KOPT-K1 (cell line): ENCODE results near the gene MANSC1.
"Not testable (repeated sequence)": the region's sequence is repeated elsewhere in the genome, so short reads cannot be mapped to it uniquely, and the experiment has no call there.

Experiments used
- H3K27ac ChIP-seq: fragments of 200-600 bp; sonication (generic); 2 replicates; pipeline ENCODE4 v1.5.1; 2016; ENCODE audit warnings: antibody characterized with exemption, mild to moderate bottlenecking, low read depth, low read length; ENCODE audit not compliant: poor library complexity, severe bottlenecking
- H3K36me3 ChIP-seq: fragments of 200-600 bp; sonication (generic); 2 replicates; pipeline ENCODE4 v1.5.1; 2017; ENCODE audit warnings: antibody characterized with exemption, mild to moderate bottlenecking, low read length, moderate library complexity; ENCODE audit not compliant: insufficient read depth
- H3K9me3 ChIP-seq: fragments of 200-600 bp; sonication (generic); 2 replicates; pipeline ENCODE4 v1.5.1; 2017; ENCODE audit warnings: antibody characterized with exemption, low read length, mild to moderate bottlenecking; ENCODE audit not compliant: insufficient read depth, poor library complexity, severe bottlenecking

MANSC1 gene

DNA sequence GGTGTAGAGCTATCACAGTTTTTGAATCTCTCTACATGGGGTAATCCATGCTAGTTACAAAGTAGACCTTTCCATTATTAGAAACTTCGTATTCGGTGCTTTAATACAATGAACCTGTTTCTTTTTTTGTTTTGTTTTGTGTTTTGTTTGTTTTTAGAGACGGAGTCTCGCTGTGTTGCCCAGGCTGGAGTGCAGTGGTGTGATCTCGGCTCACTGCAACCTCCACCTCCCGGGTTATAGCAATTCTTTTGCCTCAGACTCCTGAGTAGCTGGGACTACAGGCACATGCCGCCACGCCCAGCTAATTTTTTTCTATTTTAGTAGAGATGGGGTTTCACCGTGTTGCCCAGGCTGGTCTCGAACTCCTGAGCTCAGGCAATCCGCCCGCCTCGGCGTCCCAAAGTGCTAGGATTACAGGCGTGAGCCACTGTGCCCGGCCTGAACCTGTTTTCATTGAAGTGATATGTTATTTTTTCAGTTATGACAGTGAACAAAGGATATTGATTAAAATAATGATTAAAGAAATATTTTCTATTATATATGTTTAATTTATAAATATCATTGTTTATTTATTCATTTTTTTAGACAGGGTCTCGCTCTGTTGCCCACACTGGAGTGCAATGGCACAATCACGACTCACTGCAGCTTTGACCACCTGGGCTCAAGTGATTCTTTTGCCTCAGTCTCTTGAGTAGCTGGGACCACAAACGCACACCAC is 1.6 kb upstream of the MANSC1 start:
- H3K9me3 ChIP-seq, H3K27ac ChIP-seq, H3K36me3 ChIP-seq: not testable (repeated sequence)

DNA sequence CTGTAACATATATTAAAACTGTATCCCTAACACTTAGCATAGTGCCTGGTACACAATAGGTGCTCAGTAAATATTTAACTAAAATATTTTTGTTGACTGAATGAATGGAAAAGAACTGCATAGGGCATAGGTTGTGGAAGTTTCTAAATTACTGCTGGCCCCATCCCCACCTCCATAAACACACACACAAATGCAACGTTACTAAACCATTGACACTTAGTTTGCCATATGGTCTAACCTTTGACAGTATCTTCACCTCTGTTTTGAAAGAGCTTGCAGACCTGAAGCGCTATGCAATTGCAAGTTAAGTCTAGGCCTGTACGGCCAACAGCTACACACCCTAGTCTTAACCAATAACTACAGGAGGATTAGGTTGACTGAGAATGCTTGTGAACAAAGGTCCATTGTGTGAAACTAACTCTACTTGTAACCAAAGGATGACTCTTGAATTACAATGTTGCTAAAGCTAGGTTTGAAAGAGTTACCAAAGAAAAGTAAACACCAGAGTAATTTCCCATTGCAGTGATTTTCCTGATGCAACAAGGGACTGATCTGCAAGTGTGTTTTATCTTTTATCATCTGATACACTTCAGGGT is 924 bp upstream of the MANSC1 start:
- Histone ChIP-seq H3K9me3 (no peaks in the 10 kb centered on the region), H3K27ac (no peak overlapping the region), H3K36me3 (no peaks in the 10 kb centered on the region)

DNA sequence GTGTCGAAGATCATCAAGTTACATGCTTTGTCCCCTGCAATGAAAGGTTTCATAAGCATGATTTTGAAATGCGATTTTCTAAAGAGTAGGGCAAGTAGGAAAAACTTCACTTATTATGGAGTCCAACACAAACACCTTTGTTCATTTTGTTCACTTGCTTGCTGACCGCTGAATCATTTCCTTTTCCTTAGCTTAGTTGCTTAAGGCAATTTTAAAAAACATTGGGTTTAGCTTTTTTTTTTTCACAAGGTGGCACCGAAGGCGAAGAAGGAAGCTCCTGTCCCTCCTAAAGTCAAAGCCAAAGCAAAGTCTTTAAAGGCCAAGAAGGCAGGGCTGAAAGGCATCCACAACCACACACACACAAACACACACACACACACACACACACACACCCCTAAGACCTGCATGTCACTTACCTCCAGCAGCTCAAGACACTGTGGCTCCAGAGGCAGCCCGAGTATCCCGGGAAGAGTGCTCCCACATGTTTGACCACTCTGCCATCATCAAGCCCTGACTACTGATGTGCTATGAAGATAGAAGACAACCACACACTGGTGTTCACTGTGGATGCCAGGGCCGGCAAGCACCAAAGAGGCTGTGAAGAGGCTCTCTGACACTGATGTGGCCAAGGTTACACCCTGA is 11.4 kb downstream of the MANSC1 start:
- Histone ChIP-seq H3K36me3 (no peaks in the 10 kb centered on the region), H3K9me3 (no peaks in the 10 kb centered on the region), H3K27ac (no peak overlapping the region)

DNA sequence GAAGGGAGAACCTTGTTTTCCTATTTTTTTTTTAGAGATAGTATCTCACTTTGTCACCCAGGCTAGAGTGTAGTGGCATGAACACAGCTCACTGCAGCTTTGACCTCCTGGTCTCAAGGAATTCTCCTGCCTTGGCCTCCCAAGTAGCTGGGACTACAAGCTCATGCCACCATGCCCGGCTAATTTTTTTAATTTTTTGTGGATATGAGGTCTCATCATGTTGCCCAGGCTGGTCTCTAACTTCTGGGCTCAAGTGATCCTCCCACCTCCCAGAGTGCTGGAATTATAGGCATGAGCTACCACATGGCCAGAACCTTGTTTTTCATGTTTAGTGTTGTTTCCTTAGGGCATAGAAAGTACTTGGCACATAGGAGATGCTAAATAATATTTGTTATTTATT is 13.5 kb downstream of the MANSC1 start:
- H3K9me3 ChIP-seq, result no peaks in the 10 kb centered on the region
- no peaks in the 10 kb centered on the region for H3K36me3 ChIP-seq
- H3K27ac ChIP-seq, result no peak overlapping the region

DNA sequence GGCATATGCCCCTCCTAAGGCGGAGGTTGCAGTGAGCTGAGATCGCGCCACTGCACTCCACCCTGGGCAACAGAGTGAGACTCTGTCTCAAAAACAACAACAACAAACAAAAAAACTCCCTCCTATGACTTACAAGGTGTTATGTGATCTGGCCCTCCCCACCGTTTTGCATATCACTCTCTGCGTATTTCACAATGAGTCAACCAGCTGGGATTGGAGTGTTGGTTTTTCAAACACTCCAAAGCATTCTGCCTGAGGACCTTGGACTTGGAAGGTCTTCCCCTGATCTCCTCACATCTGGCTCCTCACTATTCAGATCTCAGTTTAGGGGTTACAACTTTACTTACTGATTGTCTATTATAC is 14.0 kb downstream of the MANSC1 start:
- no peaks in the 10 kb centered on the region for H3K36me3 ChIP-seq
- no peaks in the 10 kb centered on the region for H3K9me3 ChIP-seq
- H3K27ac ChIP-seq, result no peak overlapping the region

DNA sequence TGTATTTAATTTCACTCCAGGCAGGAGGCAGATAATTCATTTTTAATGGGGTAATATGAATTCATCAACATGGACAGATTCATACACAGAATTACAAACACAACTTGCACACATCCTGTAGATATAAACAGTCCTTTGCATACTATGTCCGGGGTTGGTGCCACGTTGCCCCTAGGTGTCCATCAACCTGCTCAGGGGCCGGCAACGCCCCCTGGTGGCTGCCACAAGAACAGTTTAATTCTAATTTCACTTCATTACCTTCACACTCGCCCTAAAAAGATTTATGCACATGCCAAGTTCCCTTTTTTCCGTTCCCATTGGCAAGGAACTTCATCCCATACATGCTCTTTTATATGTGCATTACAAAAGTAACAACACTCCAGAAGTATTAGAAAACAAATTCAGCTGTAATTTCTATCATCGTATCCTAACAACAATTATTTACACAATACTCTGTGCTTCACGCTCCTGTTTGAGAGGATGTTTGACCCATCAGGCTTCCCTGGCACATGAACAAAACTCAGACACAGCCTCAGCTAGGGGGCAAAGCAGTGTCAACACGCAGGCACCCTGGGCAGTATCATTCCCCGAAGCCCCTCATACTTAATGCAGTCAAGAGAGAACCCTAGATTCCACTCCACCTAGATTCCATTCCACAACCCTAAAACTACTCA is 15.5 kb downstream of the MANSC1 start:
- no peak overlapping the region for H3K27ac ChIP-seq
- H3K9me3 ChIP-seq, result no peaks in the 10 kb centered on the region
- no peaks in the 10 kb centered on the region for H3K36me3 ChIP-seq

DNA sequence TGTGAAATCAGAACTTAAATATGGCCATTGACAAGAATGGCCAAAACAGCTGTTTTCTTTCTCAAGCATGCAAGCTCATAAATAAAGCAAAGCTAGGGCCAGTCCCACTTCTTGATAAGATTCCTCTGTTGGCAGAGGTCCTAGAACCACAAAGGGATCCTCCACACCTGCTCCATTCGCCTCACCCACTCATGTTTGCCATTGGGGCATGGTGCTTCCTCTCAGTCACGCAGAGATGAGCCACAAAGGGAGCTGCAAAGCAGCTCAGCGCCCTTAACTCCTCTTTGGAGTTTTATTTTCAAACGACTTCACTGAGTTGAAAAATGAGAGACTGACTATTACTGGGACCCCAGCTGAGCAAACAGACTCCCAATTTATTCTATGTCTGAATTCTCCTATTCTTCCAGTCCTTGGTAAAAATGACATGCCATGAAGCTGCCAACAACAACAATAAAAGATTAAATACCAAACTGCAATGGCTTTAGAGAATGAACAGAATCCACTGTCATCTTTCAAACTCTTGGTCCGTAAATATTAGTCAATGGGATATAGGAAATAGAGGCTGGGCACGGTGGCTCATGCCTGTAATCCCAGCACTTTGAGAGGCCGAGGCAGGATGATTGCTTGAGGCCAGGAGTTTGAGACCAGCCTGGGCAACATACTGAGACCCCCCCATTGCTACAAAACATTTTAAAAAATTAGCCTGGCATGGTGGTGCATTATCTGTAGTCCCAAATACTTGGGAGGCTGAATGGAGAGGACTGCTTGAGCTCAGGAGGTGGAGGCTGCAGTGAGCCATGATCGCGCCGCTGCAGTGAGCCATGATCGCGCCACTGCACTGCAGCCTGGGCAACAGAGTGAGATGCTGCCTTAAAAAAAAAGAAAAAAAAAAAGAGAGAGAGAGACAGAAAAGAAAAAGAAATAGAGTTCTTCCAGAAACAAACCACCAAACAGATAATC is 16.4 kb downstream of the MANSC1 start:
- no peak overlapping the region for H3K27ac ChIP-seq
- H3K9me3 ChIP-seq, result no peaks in the 10 kb centered on the region
- no peaks in the 10 kb centered on the region for H3K36me3 ChIP-seq

DNA sequence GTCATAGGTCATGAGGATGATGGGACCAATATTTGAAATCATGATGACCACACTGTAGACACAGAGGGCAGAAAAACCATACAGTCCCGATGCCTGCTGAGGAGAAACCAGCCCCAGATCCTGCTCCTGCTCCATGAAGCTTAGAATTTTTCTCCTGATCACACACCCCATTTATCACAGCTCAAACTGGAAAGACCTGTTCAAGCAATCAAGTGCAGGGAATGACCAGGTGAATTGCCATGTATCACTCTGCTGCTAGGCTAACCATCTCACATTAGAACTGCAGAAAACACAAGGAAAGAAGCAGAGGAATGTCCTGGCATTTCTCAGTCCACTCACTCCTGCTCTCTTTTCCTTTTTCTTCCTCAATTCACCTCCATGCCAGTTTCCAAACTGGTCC is 18.1 kb downstream of the MANSC1 start:
- Histone ChIP-seq H3K9me3 (no peaks in the 10 kb centered on the region), H3K36me3 (no peaks in the 10 kb centered on the region), H3K27ac (no peak overlapping the region)

DNA sequence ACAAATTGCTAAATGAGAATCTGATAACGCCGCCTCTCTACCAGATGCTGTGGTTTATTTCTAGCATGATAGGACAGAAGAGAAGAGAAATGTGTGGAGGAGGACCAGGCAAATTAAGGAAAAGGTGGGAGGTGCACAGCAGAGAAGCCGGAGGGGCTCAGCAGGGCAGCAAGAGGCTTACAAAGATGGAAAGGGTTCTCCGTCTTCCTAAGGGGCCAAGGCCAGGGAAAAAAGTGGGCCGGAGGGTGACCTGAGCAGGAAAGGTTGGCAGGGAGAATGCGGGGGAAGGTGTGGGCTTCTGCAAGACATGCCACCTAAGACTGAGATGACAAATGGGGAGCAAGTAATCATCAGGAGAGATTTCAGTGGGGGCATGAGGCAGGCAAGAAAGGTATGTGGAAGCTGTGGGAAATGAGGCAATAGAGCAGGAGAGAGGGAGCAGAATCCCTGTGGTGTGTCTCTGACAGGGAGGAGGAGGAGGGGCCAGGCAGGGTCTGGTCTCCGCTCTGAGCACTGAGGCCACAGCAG is 18.7 kb downstream of the MANSC1 start:
- Histone ChIP-seq H3K9me3 (no peaks in the 10 kb centered on the region), H3K27ac (no peak overlapping the region), H3K36me3 (no peaks in the 10 kb centered on the region)

DNA sequence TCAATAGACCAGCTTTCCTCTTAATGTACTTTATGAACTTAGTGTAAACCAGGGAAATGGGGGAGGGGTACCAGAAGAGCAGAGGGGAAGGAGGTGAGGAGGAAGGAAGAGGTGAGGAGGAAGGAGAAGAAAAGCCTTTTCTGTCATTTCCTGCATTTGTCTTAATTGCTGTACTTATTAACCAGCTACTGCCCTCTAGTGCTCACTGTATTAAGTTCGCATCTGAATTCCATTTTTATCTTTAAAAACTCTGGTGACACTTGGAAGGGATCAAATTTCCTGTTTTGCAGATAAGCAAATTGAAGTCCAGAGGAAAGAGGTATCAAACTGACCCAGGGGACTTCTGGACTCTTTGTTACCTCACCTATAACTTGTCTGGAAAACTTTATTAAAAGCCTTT is 22.2 kb downstream of the MANSC1 start:
- Histone ChIP-seq H3K9me3 (no peaks in the 10 kb centered on the region), H3K36me3 (no peaks in the 10 kb centered on the region), H3K27ac (no peak overlapping the region)

DNA sequence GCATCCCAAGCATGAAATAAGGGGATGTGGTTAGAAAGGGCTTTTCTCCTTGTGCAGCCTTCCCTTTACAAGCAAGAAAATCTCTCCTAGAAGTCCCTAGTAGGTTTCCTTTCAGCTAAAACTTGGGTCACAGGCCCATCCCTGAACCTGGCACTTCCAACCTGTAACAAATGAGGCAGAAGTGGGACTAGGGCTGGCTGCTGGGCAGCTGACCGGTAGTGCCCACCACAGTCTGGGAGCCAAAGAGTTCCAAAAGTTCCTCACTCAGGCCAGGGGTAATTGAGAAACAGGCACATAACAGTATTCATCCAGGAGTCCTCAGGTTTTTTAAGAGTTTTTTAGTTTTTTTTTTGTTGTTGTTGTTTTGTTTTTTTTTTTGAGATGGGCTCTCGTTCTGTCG is 23.8 kb downstream of the MANSC1 start:
- Histone ChIP-seq H3K9me3 (no peaks in the 10 kb centered on the region), H3K36me3 (no peaks in the 10 kb centered on the region), H3K27ac (no peak overlapping the region)

DNA sequence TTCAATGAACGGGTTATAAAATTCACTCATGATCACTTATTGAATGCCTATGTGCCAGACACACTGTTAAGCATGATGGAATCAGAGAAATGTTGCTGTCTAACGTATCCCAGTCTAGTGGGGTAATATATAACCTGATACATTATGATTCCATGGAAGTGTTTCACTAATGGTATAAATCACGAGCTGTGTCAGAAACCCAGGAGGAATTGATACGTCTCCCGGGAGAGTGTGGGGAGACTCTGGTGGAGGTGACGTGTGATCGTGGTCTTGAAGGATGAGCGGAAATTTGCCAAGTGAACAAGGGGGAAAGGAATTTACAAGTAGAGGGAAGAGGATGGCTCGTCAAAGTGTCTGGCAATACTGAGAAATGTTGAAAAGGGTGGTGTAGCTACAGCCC is 26.5 kb downstream of the MANSC1 start:
- Histone ChIP-seq H3K9me3 (no peaks in the 10 kb centered on the region), H3K27ac (no peak overlapping the region), H3K36me3 (no peaks in the 10 kb centered on the region)

DNA sequence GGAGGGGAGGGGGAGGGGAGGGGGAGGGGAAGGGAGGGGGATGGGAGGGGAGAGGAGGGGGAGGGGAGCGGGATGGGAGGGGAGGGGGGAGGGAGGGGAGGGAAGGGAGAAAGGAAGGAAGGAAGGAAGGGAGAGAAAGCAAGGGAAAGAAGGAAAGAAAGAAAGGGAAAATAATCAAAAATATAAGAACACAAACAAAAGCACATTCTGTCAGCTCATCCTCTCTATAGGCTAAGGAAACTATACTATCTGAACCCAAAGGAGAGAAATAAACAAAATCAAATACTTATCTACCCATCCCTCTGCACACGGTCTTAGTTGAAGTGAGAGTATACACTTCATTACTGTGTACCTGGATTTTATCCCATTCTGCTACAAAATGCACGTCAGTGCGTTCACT is 26.9 kb downstream of the MANSC1 start:
- H3K27ac ChIP-seq, result no peak overlapping the region
- no peaks in the 10 kb centered on the region for H3K36me3 ChIP-seq
- H3K9me3 ChIP-seq, result no peaks in the 10 kb centered on the region

DNA sequence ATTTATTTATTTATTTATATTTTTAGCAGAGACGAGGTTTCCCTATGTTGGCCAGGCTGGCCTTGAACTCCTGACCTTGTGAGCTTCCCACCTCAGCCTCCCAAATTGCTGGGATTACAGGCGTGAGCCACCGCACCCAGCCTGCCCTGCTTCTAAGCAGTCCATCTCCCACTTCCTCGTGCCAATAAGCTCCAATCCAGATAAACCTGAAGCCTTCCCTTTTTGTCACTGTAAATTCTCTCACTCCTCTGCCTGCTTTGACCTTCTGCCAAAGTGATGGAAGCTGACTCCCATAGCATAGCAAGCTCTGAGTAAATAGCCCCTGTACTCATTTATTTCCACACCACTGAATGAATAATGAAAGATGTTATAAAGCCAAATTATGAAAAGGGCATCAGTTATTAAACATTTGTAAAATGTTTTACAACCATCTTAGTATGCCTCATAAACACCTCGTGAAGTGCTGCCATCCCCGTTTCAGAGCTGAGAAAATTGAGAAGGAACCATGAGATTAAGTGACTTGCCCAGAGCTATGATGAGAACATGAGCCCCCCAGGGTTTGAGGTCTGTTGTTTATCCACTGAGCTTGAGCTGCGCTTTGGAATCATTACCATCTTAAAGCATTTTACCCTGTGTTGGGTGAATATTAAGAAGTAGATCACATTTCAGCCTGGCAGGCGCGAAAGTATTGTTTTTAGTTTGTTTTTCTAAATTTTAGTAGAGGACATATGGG is 30.4 kb downstream of the MANSC1 start:
- Histone ChIP-seq H3K27ac (no peak overlapping the region), H3K9me3 (no peaks in the 10 kb centered on the region)

More for the DNA sequence above, 30.4 kb downstream of the MANSC1 start:
- no peaks in the 10 kb centered on the region for H3K36me3 ChIP-seq
